GM12878 (cell line): Measurements from ENCODE around the gene IPCEF1. TPM values are rescaled to one million over a fixed set of nuclear protein-coding genes. Genes with fewer than 3 reads are reported as not detected.

Experiments
- ATAC-seq: fragments of 200-7000 bp; cut with Tn5 transposase; 3 replicates; pipeline ENCODE4 v1.9.1; 2020; ENCODE audit warnings: mild to moderate bottlenecking, moderate library complexity
- BruUV-seq: library from RNA; stranded (reverse); fragments of 400-500 nt; replicated peaks from 2 replicates; lab custom pipeline; 2021; lab: Mats Ljungman, UMichigan
- CTCF ChIA-PET: fragments of 300-600 bp; sonication (Branson Sonifier 250); formaldehyde crosslinking; extraction: SDS; loops from one replicate; lab custom pipeline; 2021; ENCODE audit warnings: inconsistent platforms; lab: Yijun Ruan, JAX
- POLR2A ChIA-PET: fragments of 350-600 bp; formaldehyde crosslinking; extraction: SDS; loops from one replicate; lab custom pipeline; 2021; ENCODE audit warnings: inconsistent platforms; lab: Charles Lee
- RAD21 ChIA-PET: fragments of 300-600 bp; sonication (Branson Sonifier 250); formaldehyde crosslinking; loops from one replicate; lab custom pipeline; 2023; ENCODE audit warnings: antibody characterized with exemption; ENCODE audit not compliant: unreplicated experiment; lab: Charles Lee
- SMC1A ChIA-PET: fragments of 300-600 bp; sonication (Branson Sonifier 250); formaldehyde crosslinking; loops from one replicate; lab custom pipeline; 2023; ENCODE audit not compliant: unreplicated experiment, uncharacterized antibody; lab: Charles Lee
- DNase-seq: peaks from one replicate; pipeline ENCODE4 v3.0.0-alpha.2; 2011; ENCODE audit warnings: low read depth, low spot score
- FAIRE-seq: peaks from 3 replicates; lab custom pipeline; 2011; peaks lifted over from hg19 to GRCh38; lab: Jason Lieb, UNC
- H2AFZ ChIP-seq: 2 replicates; pipeline ENCODE4 v1.6.0; 2011; ENCODE audit warnings: low read depth, low read length, control low read depth; ENCODE audit not compliant: control insufficient read depth
- H3K27ac ChIP-seq: 2 replicates; pipeline ENCODE4 v1.5.1; 2011; ENCODE audit warnings: control low read depth; ENCODE audit not compliant: control insufficient read depth, insufficient read depth
- H3K27me3 ChIP-seq, 2 experiments: replicated peaks in 1 of 2; 2 replicates each; pipeline versions ENCODE4 v1.6.0 to v1.6.1; 2011; ENCODE audit warnings: low read length in 1 of 2; ENCODE audit not compliant: control insufficient read depth in 2 of 2, insufficient read depth in 2 of 2
- H3K36me3 ChIP-seq, 2 experiments: 2 replicates each; pipeline ENCODE4 v1.5.1; 2011; ENCODE audit warnings: low read length in 1 of 2; ENCODE audit not compliant: control insufficient read depth in 2 of 2, insufficient read depth in 2 of 2
- H3K4me1 ChIP-seq: 2 replicates; pipeline ENCODE4 v1.6.1; 2011; ENCODE audit warnings: mild to moderate bottlenecking, low read length, moderate library complexity, mixed read lengths; ENCODE audit not compliant: control insufficient read depth, insufficient read depth
- H3K4me2 ChIP-seq: 2 replicates; pipeline ENCODE4 v1.6.0; 2011; ENCODE audit warnings: control low read depth; ENCODE audit not compliant: control insufficient read depth, insufficient read depth
- H3K4me3 ChIP-seq: fragments of 200-600 bp; sonication (generic); 2 replicates; pipeline ENCODE4 v1.5.1; 2016
- H3K79me2 ChIP-seq: 2 replicates; pipeline ENCODE4 v1.6.0; 2011; ENCODE audit warnings: low read length; ENCODE audit not compliant: control insufficient read depth, insufficient read depth
- H3K9ac ChIP-seq: 2 replicates; pipeline ENCODE4 v1.8.0; 2011; ENCODE audit warnings: low read length, control low read depth, mixed read lengths; ENCODE audit not compliant: control insufficient read depth, insufficient read depth
- H3K9me3 ChIP-seq: replicated peaks from 3 replicates; pipeline ENCODE4 v1.5.1; 2011; ENCODE audit warnings: mild to moderate bottlenecking, low read length; ENCODE audit not compliant: control insufficient read depth, insufficient read depth
- H4K20me1 ChIP-seq: 2 replicates; pipeline ENCODE4 v1.6.0; 2011; ENCODE audit not compliant: control insufficient read depth, insufficient read depth
- DPF2 ChIP-seq: fragments of 450-650 bp; IDR thresholded peaks from 2 replicates; pipeline ENCODE4 v1.6.1; 2017; ENCODE audit warnings: mild to moderate bottlenecking
- HDGF ChIP-seq: fragments of 450-650 bp; IDR thresholded peaks from 2 replicates; pipeline ENCODE4 v1.6.1; 2016; ENCODE audit warnings: antibody characterized with exemption
- IKZF1 ChIP-seq: fragments of 450-650 bp; conservative IDR thresholded peaks from 2 replicates; pipeline ENCODE4 v1.6.1; 2017; ENCODE audit warnings: antibody characterized with exemption, mild to moderate bottlenecking
- RCOR1 ChIP-seq: conservative IDR thresholded peaks from 2 replicates; pipeline ENCODE4 v1.6.1; 2012; ENCODE audit warnings: low read depth, low read length, improper control_type of control experiment
- SIX5 ChIP-seq: IDR thresholded peaks from 2 replicates; pipeline ENCODE4 v1.6.1; 2011; ENCODE audit warnings: mild to moderate bottlenecking, low read depth, low read length, moderate library complexity; ENCODE audit not compliant: severe bottlenecking
- SKIL ChIP-seq: fragments of 450-650 bp; IDR thresholded peaks from 2 replicates; pipeline ENCODE4 v1.6.1; 2017; ENCODE audit warnings: mild to moderate bottlenecking, low read depth, inconsistent platforms; ENCODE audit not compliant: poor library complexity, severe bottlenecking
- SPI1 ChIP-seq: IDR thresholded peaks from 2 replicates; pipeline ENCODE4 v1.6.1; 2011; ENCODE audit warnings: low read depth, mild to moderate bottlenecking, low read length, moderate library complexity, borderline replicate concordance; ENCODE audit not compliant: insufficient read depth
- STAT3 ChIP-seq: IDR thresholded peaks from 2 replicates; pipeline ENCODE4 v1.6.1; 2011; ENCODE audit warnings: low read depth, low read length, improper control_type of control experiment
- TCF7 ChIP-seq: IDR thresholded peaks from 2 replicates; pipeline ENCODE4 v1.6.1; 2014; ENCODE audit warnings: antibody characterized with exemption, borderline replicate concordance
- USF2 ChIP-seq: IDR thresholded peaks from 2 replicates; pipeline ENCODE4 v1.6.1; 2011; ENCODE audit warnings: low read depth, low read length, improper control_type of control experiment, borderline replicate concordance
- WGBS: methylation state at CpG from one replicate; pipeline ENCODE4 v1.1.6; 2016; ENCODE audit warnings: low lambda C conversion rate; ENCODE audit not compliant: insufficient replicate concordance, insufficient coverage; ENCODE audit errors: missing lambda C conversion rate; 5-methylcytosine and 5-hydroxymethylcytosine counted together
- in situ Hi-C: fragments of 300-500 bp; cut with MboI; formaldehyde crosslinking; loops from 9 replicates; pipeline ENCODE4 v1.14.3; 2018; ENCODE audit warnings: mixed read lengths
- intact Hi-C: fragments of 100-400 bp; cut with micrococcal nuclease; formaldehyde crosslinking; loops from one replicate; pipeline ENCODE4 v1.14.2; 2022; ENCODE audit not compliant: unreplicated experiment
- polyA plus RNA-seq, 11 experiments: library from polyadenylated mRNA; depleted of rRNA in 4 of 11; unstranded in 6 of 11; stranded (reverse) in 5 of 11; fragments of >200 nt; fragmentation: Nextera tagmentation in 4 of 11; fragmentation: Illumina TruSeq in 1 of 11; extraction: Ambion mirVana in 4 of 11; extraction: Trizol in 1 of 11; gene quantifications; 1 replicate in 1 of 11; 2 replicates in 10 of 11; pipeline versions ENCODE4 v1.2.1 to v1.2.3, GENCODE V29; 2011 to 2016; ENCODE audit warnings: inconsistent platforms in 2 of 11, missing spikeins in 2 of 11, low read depth in 1 of 11
- total RNA-seq, 4 experiments: library from RNA; depleted of rRNA in 3 of 4; stranded (reverse); fragments of >200 nt in 3 of 4; fragmentation: Illumina TruSeq in 1 of 4; extraction: Trizol in 1 of 4; gene quantifications; 2 replicates each; pipeline versions ENCODE4 v1.2.1 to v1.2.3, GENCODE V29; 2013 to 2021

The IPCEF1 gene
- total and polyA plus RNA-seq, 10 of the 15 experiments (the other 5 are each of a cell fraction or from before 2014, with no cell fraction given): 1.3 to 137 (median 4.2) TPM

GRCh38 chr6:154227862-154228520, 128.6 kb downstream of the IPCEF1 start:
- TF ChIP-seq USF2 (no peak), SPI1 (no peak), RCOR1 (no peak), IKZF1 (no peak), DPF2 (no peak), SKIL (no peak), SIX5 (no peak), HDGF (no peak), TCF7 (no peak), STAT3 (no peak)
- Histone ChIP-seq H3K79me2 (peaks cover 36% of the 10 kb centered on the region), H2AFZ (no peak overlapping the region), H3K9ac (no peak overlapping the region), H4K20me1 (no peaks in the 10 kb centered on the region), H3K27me3 (no peaks in the 10 kb centered on the region), H3K27ac (no peak overlapping the region), H3K9me3 (no peaks in the 10 kb centered on the region; the same call in 1 of the 3 replicates), H3K36me3 (peaks cover 0 to 5% of the 10 kb centered on the region in 2 experiments; a peak in 2 of 4 replicates), H3K4me3 (no peak overlapping the region), H3K4me2 (no peak overlapping the region), H3K4me1 (no peaks in the 10 kb centered on the region)
- DNase-seq (no peak), ATAC-seq (no peak), FAIRE-seq (no peak)
- ChIA-PET CTCF (no interaction called here), SMC1A (interaction anchor here (0.7 to 1.9 kb wide), 4 partner anchors 24 to 690 kb away, joined by 3 to 9 read pairs (median 3); no protein-coding TSS in a partner anchor), POLR2A (interaction anchor here (0.6 to 1.0 kb wide), 2 partner anchors 14 to 927 kb away, joined by 3 to 4 read pairs; no protein-coding TSS in a partner anchor), RAD21 (interaction anchor here (1.2 to 1.3 kb wide), 2 partner anchors 47 to 49 kb away, joined by 3 to 4 read pairs; no protein-coding TSS in a partner anchor)
- intact Hi-C loops: no loop called here
- BruUV-seq: no TSS peak
- WGBS: 50% methylated on average over 7 of the region's 7 CpGs
- in situ Hi-C loops: loop anchor here (25.0 kb wide), 1 partner anchor 1241 kb away; the partner anchor contains the start of gene FBXO5
